ENCODE results near the gene ZNHIT1. TPM values are rescaled to one million over a fixed set of nuclear protein-coding genes. Genes with fewer than 3 reads are reported as not detected.

ZNHIT1 gene
- total RNA-seq, 1 experiment from 2014 or later = 57.2 TPM

DNA sequence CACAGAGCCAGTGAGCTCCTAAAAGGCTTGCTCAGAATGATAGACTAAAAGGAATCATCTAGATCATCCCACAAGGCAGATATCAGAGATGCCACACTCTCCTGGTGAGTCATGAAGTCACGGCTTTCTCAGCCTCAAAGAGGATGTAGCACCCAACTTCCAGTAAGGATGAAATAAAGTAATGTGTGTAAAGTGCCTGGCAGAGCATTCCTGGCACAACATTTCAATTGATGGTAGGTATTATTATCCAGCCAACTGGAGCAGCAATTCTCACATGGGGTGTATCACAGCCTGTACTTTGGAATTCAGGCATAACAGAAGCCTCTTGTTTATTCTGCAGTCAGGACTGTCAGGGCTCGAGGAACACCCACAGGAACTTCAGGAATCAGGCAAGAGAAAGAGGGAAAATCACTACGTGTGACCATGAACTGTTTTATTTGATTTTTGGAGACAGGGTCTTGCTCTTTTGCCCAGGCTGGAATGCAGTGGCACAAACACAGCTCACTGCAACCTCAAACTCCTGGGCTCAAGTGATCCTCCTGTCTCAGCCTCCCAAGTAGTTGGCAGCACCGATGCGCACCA is 32.6 kb upstream of the ZNHIT1 start:
- no TSS peak for BruUV-seq (replicated peaks)

DNA sequence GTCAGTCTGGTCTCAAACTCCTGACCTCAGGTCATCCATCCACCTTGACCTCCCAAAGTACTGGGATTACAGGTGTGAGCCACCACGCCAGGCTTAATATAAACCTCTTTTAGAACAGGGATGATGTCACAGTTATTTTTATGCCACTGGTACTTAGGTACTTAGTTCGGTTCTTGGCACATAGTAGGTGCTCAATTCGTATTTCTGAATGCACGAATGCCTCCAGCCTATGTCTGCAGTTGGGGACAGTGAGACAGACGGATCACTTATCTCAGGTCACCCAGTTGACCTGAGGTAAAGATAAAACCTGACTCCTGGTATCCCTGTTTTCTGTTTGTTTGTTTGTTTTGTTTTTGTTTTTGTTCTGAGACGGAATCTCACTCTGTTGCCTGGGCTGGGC is 31.8 kb upstream of the ZNHIT1 start:
- Mint-ChIP-seq H3K27me3 (ENCODE audit: unreplicated experiment) (peaks cover 15% of the 10 kb centered on the region), H3K4me3 (ENCODE audit: low read depth, unreplicated experiment) (no peak overlapping the region), H3K27ac (ENCODE audit: unreplicated experiment) (no peak overlapping the region), H3K36me3 (ENCODE audit: insufficient read depth, unreplicated experiment) (peaks cover 9% of the 10 kb centered on the region), H3K9me3 (ENCODE audit: low read depth, unreplicated experiment) (no peaks in the 10 kb centered on the region), H3K4me1 (ENCODE audit: low read depth, unreplicated experiment) (no peaks in the 10 kb centered on the region)
- TF ChIP-seq, protein P1, sequence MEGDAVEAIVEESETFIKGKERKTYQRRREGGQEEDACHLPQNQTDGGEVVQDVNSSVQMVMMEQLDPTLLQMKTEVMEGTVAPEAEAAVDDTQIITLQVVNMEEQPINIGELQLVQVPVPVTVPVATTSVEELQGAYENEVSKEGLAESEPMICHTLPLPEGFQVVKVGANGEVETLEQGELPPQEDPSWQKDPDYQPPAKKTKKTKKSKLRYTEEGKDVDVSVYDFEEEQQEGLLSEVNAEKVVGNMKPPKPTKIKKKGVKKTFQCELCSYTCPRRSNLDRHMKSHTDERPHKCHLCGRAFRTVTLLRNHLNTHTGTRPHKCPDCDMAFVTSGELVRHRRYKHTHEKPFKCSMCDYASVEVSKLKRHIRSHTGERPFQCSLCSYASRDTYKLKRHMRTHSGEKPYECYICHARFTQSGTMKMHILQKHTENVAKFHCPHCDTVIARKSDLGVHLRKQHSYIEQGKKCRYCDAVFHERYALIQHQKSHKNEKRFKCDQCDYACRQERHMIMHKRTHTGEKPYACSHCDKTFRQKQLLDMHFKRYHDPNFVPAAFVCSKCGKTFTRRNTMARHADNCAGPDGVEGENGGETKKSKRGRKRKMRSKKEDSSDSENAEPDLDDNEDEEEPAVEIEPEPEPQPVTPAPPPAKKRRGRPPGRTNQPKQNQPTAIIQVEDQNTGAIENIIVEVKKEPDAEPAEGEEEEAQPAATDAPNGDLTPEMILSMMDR (IDR thresholded peaks at IDR 0.05; ENCODE audit: unreplicated experiment) = no peak
- CTCF ChIA-PET = interaction anchor here (0.6 to 0.7 kb wide), 3 partner anchors 18 to 50 kb away, joined by 3 to 5 read pairs (median 4); no protein-coding TSS in a partner anchor
- DNase-seq = no peak
- intact Hi-C loops (cut with micrococcal nuclease; ENCODE audit: unreplicated experiment) = no loop called here
- no TSS peak for BruUV-seq (replicated peaks)

More for the DNA sequence above, 32.6 kb upstream of the ZNHIT1 start:
- Mint-ChIP-seq H3K9me3 (ENCODE audit: low read depth, unreplicated experiment) (no peaks in the 10 kb centered on the region), H3K27me3 (ENCODE audit: unreplicated experiment) (peaks cover 23% of the 10 kb centered on the region), H3K4me3 (ENCODE audit: low read depth, unreplicated experiment) (no peak overlapping the region), H3K36me3 (ENCODE audit: insufficient read depth, unreplicated experiment) (peaks cover 9% of the 10 kb centered on the region), H3K27ac (ENCODE audit: unreplicated experiment) (no peak overlapping the region), H3K4me1 (ENCODE audit: low read depth, unreplicated experiment) (no peaks in the 10 kb centered on the region)
- TF ChIP-seq, protein P1 (IDR thresholded peaks at IDR 0.05; ENCODE audit: unreplicated experiment) = no peak
- DNase-seq = no peak
- CTCF ChIA-PET = no interaction called here
- intact Hi-C loops (cut with micrococcal nuclease; ENCODE audit: unreplicated experiment) = no loop called here

DNA sequence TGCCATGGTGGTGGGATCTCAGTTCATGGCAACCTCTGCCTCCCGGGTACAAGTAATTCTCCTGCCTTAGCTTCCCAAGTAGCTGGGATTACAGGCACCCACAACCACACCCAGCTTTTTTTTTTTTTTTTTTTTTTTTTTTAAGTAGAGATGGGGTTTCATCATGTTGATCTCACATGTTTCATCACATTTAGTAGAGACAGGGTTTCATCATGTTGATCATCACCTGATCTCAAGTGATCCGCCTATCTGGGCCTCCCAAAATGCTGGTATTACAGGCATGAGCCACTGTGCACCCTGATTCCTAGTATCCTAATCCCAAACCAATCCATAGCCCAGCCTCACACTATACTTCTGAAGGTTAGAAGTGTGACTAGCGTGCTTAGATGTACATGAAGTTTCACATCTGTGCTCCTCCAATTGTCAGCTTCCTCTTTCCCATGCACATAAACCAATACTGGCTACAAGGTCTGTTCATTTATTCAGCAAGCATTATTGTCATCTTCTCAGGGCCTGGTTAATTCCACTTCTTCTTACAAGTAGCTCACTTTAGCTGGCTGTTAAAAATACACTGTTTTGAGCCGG is 31.0 kb upstream of the ZNHIT1 start:
- no peak for DNase-seq
- intact Hi-C loops (cut with micrococcal nuclease; ENCODE audit: unreplicated experiment) = no loop called here

DNA sequence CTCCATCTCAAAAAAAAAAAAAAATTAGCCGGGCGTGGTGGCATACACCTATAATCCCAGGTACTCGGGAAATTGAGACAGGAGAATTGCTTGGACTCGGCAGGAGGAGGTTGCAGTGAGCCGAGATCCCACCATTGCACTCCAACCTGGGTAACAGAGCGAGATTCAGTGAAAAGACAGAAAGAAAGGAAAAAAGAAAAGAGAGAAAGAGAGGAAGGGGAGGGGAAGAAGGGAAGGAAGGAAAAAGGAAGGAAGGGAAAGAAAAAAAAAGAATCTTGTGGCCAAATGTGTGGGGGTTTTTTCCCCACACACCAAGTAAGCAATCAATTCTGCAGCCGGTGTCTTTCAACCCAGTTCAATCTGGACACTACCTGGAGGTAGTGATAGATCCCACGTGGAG is 28.9 kb upstream of the ZNHIT1 start:
- H3K4me1 Mint-ChIP-seq (ENCODE audit: low read depth, unreplicated experiment) = no peaks in the 10 kb centered on the region
- CTCF ChIA-PET = no interaction called here
- H3K4me3 Mint-ChIP-seq (ENCODE audit: low read depth, unreplicated experiment) = no peak overlapping the region
- H3K27ac Mint-ChIP-seq (ENCODE audit: unreplicated experiment) = no peak overlapping the region
- no peaks in the 10 kb centered on the region for H3K9me3 Mint-ChIP-seq (ENCODE audit: low read depth, unreplicated experiment)
- DNase-seq = no peak
- BruUV-seq (replicated peaks) = no TSS peak
- intact Hi-C loops (cut with micrococcal nuclease; ENCODE audit: unreplicated experiment) = no loop called here
- peaks cover 7% of the 10 kb centered on the region for H3K27me3 Mint-ChIP-seq (ENCODE audit: unreplicated experiment)
- no peaks in the 10 kb centered on the region for H3K36me3 Mint-ChIP-seq (ENCODE audit: insufficient read depth, unreplicated experiment)
- TF ChIP-seq, protein P1 (IDR thresholded peaks at IDR 0.05; ENCODE audit: unreplicated experiment) = no peak

More for the DNA sequence above, 31.0 kb upstream of the ZNHIT1 start:
- CTCF ChIA-PET = interaction anchor here (0.6 to 0.7 kb wide), 3 partner anchors 18 to 51 kb away, joined by 3 to 5 read pairs (median 4); no protein-coding TSS in a partner anchor
- Mint-ChIP-seq H3K27ac (ENCODE audit: unreplicated experiment) (no peak overlapping the region), H3K4me1 (ENCODE audit: low read depth, unreplicated experiment) (no peaks in the 10 kb centered on the region), H3K27me3 (ENCODE audit: unreplicated experiment) (peaks cover 13% of the 10 kb centered on the region), H3K4me3 (ENCODE audit: low read depth, unreplicated experiment) (no peak overlapping the region), H3K36me3 (ENCODE audit: insufficient read depth, unreplicated experiment) (peaks cover 9% of the 10 kb centered on the region), H3K9me3 (ENCODE audit: low read depth, unreplicated experiment) (no peaks in the 10 kb centered on the region)
- TF ChIP-seq, protein P1 (IDR thresholded peaks at IDR 0.05; ENCODE audit: unreplicated experiment) = no peak
- BruUV-seq (replicated peaks) = no TSS peak

Measured in Calu3 (cell line).